ENCODE data around the gene CCL1.

The CCL1 gene, protein sequence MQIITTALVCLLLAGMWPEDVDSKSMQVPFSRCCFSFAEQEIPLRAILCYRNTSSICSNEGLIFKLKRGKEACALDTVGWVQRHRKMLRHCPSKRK

DNA sequence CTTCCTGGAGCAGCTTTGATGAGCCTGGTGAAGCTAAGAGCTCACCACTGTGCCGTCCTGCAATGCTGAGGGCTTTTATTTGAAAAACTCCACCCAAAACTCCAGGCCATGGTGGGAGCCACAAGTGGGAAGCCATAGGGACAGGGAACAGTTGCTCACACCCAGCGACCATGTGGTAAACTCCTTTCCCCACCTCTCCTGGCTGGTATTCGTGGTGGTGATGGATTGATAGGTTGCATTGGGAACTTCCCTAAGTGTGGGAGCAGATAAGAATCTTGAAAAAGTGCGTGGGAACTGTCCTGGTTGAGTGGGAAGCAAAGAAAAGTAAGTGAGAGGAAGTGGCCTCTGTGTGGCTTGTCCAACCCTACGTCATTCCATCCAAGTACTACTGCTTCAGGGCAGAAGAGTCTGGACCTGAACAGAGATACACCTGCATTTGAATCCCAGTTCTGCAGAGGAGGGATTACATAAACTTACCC is at the start of gene CCL1:
Gene CCL1, minus strand, starts transcription at position 51 of the 479 bp plus-strand sequence. CDS start 72 bp downstream, outside the sequence.
- peak within 1 kb of the TSS in 1 of 2 experiments; percentile 4; a peak in 1 of 4 replicates for H3K4me3 ChIP-seq (ENCODE audit: low read depth in 1 of 2, low read length in 2 of 2)
- no peaks in the 10 kb centered on the region for H4K20me1 ChIP-seq (ENCODE audit: insufficient read depth, low read length)
- peak within 1 kb of the TSS; percentile 60 for H3K9ac ChIP-seq (ENCODE audit: low read depth, low read length)
- no peaks in the 10 kb centered on the region for H3K79me2 ChIP-seq (ENCODE audit: insufficient read depth, low read length)
- DNase-seq (no peak), ATAC-seq (ENCODE audit: insufficient read depth, low read depth) (no peak)
- TF ChIP-seq CTCF (IDR thresholded peaks at IDR 0.05; ENCODE audit: borderline replicate concordance, extremely low read depth, low read length, poor library complexity, severe bottlenecking) (no peak), EZH2 (IDR thresholded peaks at IDR 0.05; ENCODE audit: borderline replicate concordance, low read depth, low read length, severe bottlenecking) (no peak)
- no peaks in the 10 kb centered on the region for H3K9me3 ChIP-seq (ENCODE audit: insufficient read depth, low read length, severe bottlenecking)
- H2AFZ ChIP-seq (ENCODE audit: low read depth, low read length): peak within 1 kb of the TSS; percentile 28; the same call in 1 of the 2 replicates
- no peaks in the 10 kb centered on the region for H3K27me3 ChIP-seq (ENCODE audit: insufficient read depth, low read length, poor library complexity)
- no peaks in the 10 kb centered on the region for H3K36me3 ChIP-seq (ENCODE audit: insufficient read depth, low read length)
- no peak within 1 kb of the TSS for H3K4me2 ChIP-seq (ENCODE audit: insufficient read depth, low read length)
- H3K4me1 ChIP-seq (ENCODE audit: insufficient read depth, low read length): peaks cover 98% of the 10 kb centered on the region
- H3K27ac ChIP-seq (ENCODE audit: low read length): peak within 1 kb of the TSS; percentile 99

GRCh38 chr17:34412534-34412933 is 49.5 kb upstream of the CCL1 start:
- Histone ChIP-seq H3K36me3 (ENCODE audit: insufficient read depth, low read length) (no peaks in the 10 kb centered on the region), H3K4me1 (ENCODE audit: insufficient read depth, low read length) (peaks cover 78% of the 10 kb centered on the region), H2AFZ (ENCODE audit: low read depth, low read length) (no peak overlapping the region), H3K27me3 (ENCODE audit: insufficient read depth, low read length, poor library complexity) (no peaks in the 10 kb centered on the region), H3K9ac (ENCODE audit: low read depth, low read length) (no peak overlapping the region), H3K4me2 (ENCODE audit: insufficient read depth, low read length) (no peak overlapping the region), H3K79me2 (ENCODE audit: insufficient read depth, low read length) (no peaks in the 10 kb centered on the region), H4K20me1 (ENCODE audit: insufficient read depth, low read length) (no peaks in the 10 kb centered on the region), H3K9me3 (ENCODE audit: insufficient read depth, low read length, severe bottlenecking) (no peaks in the 10 kb centered on the region), H3K4me3 (ENCODE audit: low read depth in 1 of 2, low read length in 2 of 2) (no peak overlapping the region), H3K27ac (ENCODE audit: low read length) (peak overlapping the region; percentile 71)
- ATAC-seq (ENCODE audit: insufficient read depth, low read depth): no peak
- DNase-seq: no peak
- TF ChIP-seq EZH2 (IDR thresholded peaks at IDR 0.05; ENCODE audit: borderline replicate concordance, low read depth, low read length, severe bottlenecking) (no peak), CTCF (IDR thresholded peaks at IDR 0.05; ENCODE audit: borderline replicate concordance, extremely low read depth, low read length, poor library complexity, severe bottlenecking) (no peak)

GRCh38 chr17:34411646-34412421 is 48.8 kb upstream of the CCL1 start:
- Histone ChIP-seq H3K79me2 (ENCODE audit: insufficient read depth, low read length) (no peaks in the 10 kb centered on the region), H3K36me3 (ENCODE audit: insufficient read depth, low read length) (no peaks in the 10 kb centered on the region), H3K27me3 (ENCODE audit: insufficient read depth, low read length, poor library complexity) (no peaks in the 10 kb centered on the region), H3K4me3 (ENCODE audit: low read depth in 1 of 2, low read length in 2 of 2) (no peak overlapping the region), H3K9ac (ENCODE audit: low read depth, low read length) (no peak overlapping the region), H3K4me2 (ENCODE audit: insufficient read depth, low read length) (no peak overlapping the region), H3K9me3 (ENCODE audit: insufficient read depth, low read length, severe bottlenecking) (no peaks in the 10 kb centered on the region), H3K4me1 (ENCODE audit: insufficient read depth, low read length) (peaks cover 80% of the 10 kb centered on the region), H3K27ac (ENCODE audit: low read length) (peak overlapping the region; percentile 71), H4K20me1 (ENCODE audit: insufficient read depth, low read length) (no peaks in the 10 kb centered on the region), H2AFZ (ENCODE audit: low read depth, low read length) (0 out of 2 replicates have a peak overlapping the region, but pooled peaks have one; percentile 29)
- DNase-seq: no peak
- TF ChIP-seq EZH2 (IDR thresholded peaks at IDR 0.05; ENCODE audit: borderline replicate concordance, low read depth, low read length, severe bottlenecking) (no peak), CTCF (IDR thresholded peaks at IDR 0.05; ENCODE audit: borderline replicate concordance, extremely low read depth, low read length, poor library complexity, severe bottlenecking) (no peak)
- ATAC-seq (ENCODE audit: insufficient read depth, low read depth): no peak

All from DND-41 (cell line).